ENCODE results near the gene VAV1. TPM values are rescaled to one million over a fixed set of nuclear protein-coding genes. Genes with fewer than 3 reads are reported as not detected.

The VAV1 gene
- total and polyA plus RNA-seq, 9 of the 15 experiments (the other 6 are each of a cell fraction or from before 2014, with no cell fraction given), result 0.46 to 20.1 (median 11.1) TPM

DNA sequence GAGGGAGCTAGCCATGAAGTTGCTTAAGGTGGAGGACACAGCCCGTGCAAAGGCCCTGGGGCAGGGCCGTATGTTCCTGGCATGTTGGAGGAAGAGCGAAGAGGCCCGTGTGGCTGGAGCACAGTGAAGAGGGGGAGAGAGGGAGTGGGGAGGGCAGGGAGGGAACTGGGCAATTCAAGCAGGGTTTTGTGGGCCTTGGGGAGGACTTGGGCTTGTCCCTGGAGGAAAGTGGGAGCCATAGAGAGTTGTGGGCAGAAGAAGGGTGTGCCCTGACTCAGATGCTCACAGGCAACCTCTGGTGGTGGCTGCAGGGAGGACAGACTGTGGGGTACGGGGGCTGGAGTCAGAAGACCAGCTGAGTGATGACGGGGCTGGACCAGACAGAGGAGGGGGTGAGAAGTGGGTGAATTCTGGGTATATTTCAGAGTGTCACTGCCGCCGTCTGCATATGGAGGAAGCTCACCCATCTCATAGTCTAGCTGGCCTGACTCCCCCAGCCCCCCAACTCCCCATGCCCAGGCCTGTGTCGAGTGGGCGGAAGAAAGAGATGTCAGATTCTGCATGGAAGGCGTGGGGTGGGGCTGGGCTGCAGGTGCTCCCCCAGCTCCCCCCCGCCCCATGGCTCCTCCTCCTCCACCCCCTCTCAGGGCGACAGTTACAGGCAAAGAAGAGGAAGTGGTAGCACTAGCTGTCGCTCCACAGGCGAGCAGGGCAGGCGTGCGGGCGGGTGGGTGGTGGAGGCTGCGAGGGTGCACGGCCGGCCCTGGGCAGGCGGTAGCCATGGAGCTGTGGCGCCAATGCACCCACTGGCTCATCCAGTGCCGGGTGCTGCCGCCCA lies at the start of gene VAV1 (continued):
- TF ChIP-seq, protein P1, sequence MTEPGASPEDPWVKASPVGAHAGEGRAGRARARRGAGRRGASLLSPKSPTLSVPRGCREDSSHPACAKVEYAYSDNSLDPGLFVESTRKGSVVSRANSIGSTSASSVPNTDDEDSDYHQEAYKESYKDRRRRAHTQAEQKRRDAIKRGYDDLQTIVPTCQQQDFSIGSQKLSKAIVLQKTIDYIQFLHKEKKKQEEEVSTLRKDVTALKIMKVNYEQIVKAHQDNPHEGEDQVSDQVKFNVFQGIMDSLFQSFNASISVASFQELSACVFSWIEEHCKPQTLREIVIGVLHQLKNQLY (CRISPR knock-in tag; conservative IDR thresholded peaks at IDR 0.05), result no peak
- TF ChIP-seq, protein P2, sequence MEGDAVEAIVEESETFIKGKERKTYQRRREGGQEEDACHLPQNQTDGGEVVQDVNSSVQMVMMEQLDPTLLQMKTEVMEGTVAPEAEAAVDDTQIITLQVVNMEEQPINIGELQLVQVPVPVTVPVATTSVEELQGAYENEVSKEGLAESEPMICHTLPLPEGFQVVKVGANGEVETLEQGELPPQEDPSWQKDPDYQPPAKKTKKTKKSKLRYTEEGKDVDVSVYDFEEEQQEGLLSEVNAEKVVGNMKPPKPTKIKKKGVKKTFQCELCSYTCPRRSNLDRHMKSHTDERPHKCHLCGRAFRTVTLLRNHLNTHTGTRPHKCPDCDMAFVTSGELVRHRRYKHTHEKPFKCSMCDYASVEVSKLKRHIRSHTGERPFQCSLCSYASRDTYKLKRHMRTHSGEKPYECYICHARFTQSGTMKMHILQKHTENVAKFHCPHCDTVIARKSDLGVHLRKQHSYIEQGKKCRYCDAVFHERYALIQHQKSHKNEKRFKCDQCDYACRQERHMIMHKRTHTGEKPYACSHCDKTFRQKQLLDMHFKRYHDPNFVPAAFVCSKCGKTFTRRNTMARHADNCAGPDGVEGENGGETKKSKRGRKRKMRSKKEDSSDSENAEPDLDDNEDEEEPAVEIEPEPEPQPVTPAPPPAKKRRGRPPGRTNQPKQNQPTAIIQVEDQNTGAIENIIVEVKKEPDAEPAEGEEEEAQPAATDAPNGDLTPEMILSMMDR (IDR thresholded peaks at IDR 0.05 in 2 of 3, conservative IDR thresholded peaks at IDR 0.05 in 1 of 3; ENCODE audit: insufficient read depth in 2 of 3, low read depth in 1 of 3, low read length in 3 of 3), result peak; percentile 30 to 43 (median 42); a peak in 5 of 6 replicates
- no peak for TF ChIP-seq CSDE1 (IDR thresholded peaks at IDR 0.05)
- TF ChIP-seq POLR3G (IDR thresholded peaks at IDR 0.05; ENCODE audit: extremely low read depth, insufficient read length, insufficient replicate concordance), result no peak
- TF ChIP-seq, protein P3, sequence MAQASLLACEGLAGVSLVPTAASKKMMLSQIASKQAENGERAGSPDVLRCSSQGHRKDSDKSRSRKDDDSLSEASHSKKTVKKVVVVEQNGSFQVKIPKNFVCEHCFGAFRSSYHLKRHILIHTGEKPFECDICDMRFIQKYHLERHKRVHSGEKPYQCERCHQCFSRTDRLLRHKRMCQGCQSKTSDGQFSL (CRISPR knock-in tag; IDR thresholded peaks at IDR 0.05), result peak; percentile 84
- TF ChIP-seq, protein P3 (tag; IDR thresholded peaks at IDR 0.05), result peak in 1 of 2 experiments; percentile 83; a peak in 2 of 4 replicates
- TF ChIP-seq ARID2 (IDR thresholded peaks at IDR 0.05), result no peak
- no peak for TF ChIP-seq EHMT2 (IDR thresholded peaks at IDR 0.05)
- no peak for TF ChIP-seq CBFA2T3 (IDR thresholded peaks at IDR 0.05)
- TF ChIP-seq ZNF79 (CRISPR knock-in tag; IDR thresholded peaks at IDR 0.05; ENCODE audit: low read depth), result no peak
- TF ChIP-seq, protein P4, sequence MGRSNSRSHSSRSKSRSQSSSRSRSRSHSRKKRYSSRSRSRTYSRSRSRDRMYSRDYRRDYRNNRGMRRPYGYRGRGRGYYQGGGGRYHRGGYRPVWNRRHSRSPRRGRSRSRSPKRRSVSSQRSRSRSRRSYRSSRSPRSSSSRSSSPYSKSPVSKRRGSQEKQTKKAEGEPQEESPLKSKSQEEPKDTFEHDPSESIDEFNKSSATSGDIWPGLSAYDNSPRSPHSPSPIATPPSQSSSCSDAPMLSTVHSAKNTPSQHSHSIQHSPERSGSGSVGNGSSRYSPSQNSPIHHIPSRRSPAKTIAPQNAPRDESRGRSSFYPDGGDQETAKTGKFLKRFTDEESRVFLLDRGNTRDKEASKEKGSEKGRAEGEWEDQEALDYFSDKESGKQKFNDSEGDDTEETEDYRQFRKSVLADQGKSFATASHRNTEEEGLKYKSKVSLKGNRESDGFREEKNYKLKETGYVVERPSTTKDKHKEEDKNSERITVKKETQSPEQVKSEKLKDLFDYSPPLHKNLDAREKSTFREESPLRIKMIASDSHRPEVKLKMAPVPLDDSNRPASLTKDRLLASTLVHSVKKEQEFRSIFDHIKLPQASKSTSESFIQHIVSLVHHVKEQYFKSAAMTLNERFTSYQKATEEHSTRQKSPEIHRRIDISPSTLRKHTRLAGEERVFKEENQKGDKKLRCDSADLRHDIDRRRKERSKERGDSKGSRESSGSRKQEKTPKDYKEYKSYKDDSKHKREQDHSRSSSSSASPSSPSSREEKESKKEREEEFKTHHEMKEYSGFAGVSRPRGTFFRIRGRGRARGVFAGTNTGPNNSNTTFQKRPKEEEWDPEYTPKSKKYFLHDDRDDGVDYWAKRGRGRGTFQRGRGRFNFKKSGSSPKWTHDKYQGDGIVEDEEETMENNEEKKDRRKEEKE (IDR thresholded peaks at IDR 0.05; ENCODE audit: borderline replicate concordance in 1 of 2, control insufficient read depth in 1 of 2, low read depth in 2 of 2, low read length in 1 of 2), result no peak
- peak; percentile 99 for TF ChIP-seq SMARCA5 (IDR thresholded peaks at IDR 0.05)
- TF ChIP-seq, protein P5, sequence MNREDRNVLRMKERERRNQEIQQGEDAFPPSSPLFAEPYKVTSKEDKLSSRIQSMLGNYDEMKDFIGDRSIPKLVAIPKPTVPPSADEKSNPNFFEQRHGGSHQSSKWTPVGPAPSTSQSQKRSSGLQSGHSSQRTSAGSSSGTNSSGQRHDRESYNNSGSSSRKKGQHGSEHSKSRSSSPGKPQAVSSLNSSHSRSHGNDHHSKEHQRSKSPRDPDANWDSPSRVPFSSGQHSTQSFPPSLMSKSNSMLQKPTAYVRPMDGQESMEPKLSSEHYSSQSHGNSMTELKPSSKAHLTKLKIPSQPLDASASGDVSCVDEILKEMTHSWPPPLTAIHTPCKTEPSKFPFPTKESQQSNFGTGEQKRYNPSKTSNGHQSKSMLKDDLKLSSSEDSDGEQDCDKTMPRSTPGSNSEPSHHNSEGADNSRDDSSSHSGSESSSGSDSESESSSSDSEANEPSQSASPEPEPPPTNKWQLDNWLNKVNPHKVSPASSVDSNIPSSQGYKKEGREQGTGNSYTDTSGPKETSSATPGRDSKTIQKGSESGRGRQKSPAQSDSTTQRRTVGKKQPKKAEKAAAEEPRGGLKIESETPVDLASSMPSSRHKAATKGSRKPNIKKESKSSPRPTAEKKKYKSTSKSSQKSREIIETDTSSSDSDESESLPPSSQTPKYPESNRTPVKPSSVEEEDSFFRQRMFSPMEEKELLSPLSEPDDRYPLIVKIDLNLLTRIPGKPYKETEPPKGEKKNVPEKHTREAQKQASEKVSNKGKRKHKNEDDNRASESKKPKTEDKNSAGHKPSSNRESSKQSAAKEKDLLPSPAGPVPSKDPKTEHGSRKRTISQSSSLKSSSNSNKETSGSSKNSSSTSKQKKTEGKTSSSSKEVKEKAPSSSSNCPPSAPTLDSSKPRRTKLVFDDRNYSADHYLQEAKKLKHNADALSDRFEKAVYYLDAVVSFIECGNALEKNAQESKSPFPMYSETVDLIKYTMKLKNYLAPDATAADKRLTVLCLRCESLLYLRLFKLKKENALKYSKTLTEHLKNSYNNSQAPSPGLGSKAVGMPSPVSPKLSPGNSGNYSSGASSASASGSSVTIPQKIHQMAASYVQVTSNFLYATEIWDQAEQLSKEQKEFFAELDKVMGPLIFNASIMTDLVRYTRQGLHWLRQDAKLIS (CRISPR knock-in tag; IDR thresholded peaks at IDR 0.05), result no peak
- TF ChIP-seq, protein P6, sequence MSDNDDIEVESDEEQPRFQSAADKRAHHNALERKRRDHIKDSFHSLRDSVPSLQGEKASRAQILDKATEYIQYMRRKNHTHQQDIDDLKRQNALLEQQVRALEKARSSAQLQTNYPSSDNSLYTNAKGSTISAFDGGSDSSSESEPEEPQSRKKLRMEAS (CRISPR knock-in tag; IDR thresholded peaks at IDR 0.05), result peak; percentile 46; the same call in 1 of the 2 replicates
- TF ChIP-seq GABPA (tag; conservative IDR thresholded peaks at IDR 0.05; ENCODE audit: low read depth), result no peak; the same call in 1 of the 2 replicates

Measured in K562 (cell line).